K562 (cell line): Measurements from ENCODE around the gene HNRNPM. TPM values are rescaled to one million over a fixed set of nuclear protein-coding genes. Genes with fewer than 3 reads are reported as not detected.

Experiments used
- ATF7 ChIP-seq: fragments of 450-650 bp; IDR thresholded peaks from 2 replicates; pipeline ENCODE4 v1.7.1; 2014; ENCODE audit warnings: mild to moderate bottlenecking, moderate library complexity
- BACH1 ChIP-seq: fragments of 200-800 bp; sonication (Bioruptor generic); IDR thresholded peaks from 2 replicates; pipeline ENCODE4 v1.6.1; 2016; ENCODE audit warnings: missing genetic modification characterization, missing compliant biosample characterization
- BHLHE40 ChIP-seq: IDR thresholded peaks from 2 replicates; pipeline ENCODE4 v1.6.1; 2011; ENCODE audit warnings: low read length, improper control_type of control experiment
- BMI1 ChIP-seq: fragments of 150-350 bp; IDR thresholded peaks from 2 replicates; pipeline ENCODE4 v1.6.1; 2014; ENCODE audit warnings: low read length
- EGR1 ChIP-seq: fragments of 450-650 bp; conservative IDR thresholded peaks from 2 replicates; pipeline ENCODE4 v1.6.1; 2017; ENCODE audit warnings: mild to moderate bottlenecking
- EWSR1 ChIP-seq: fragments of 450-650 bp; IDR thresholded peaks from 2 replicates; pipeline ENCODE4 v1.6.1; 2018; ENCODE audit warnings: borderline replicate concordance, mild to moderate bottlenecking, low read depth, moderate library complexity; ENCODE audit not compliant: partially characterized antibody
- GABPB1 ChIP-seq: sonication (generic); formaldehyde crosslinking; IDR thresholded peaks from 2 replicates; pipeline ENCODE4 v1.8.0; 2022; ENCODE audit warnings: mild to moderate bottlenecking, missing genetic modification reagents
- KDM2B ChIP-seq: fragments of 250-450 bp; sonication (Bioruptor Pico); IDR thresholded peaks from 2 replicates; pipeline ENCODE4 v1.8.0; 2021; ENCODE audit warnings: mild to moderate bottlenecking, moderate library complexity
- MLLT1 ChIP-seq, 2 experiments: fragments of 450-650 bp; IDR thresholded peaks; 2 replicates each; pipeline ENCODE4 v1.6.1; 2016
- NFIX ChIP-seq: fragments of 250-450 bp; sonication (Bioruptor Pico); IDR thresholded peaks from 2 replicates; pipeline ENCODE4 v1.4.0; 2020; ENCODE audit warnings: low read depth, mild to moderate bottlenecking, moderate library complexity
- POLR2G ChIP-seq: fragments of 200-400 bp; formaldehyde crosslinking; IDR thresholded peaks from 2 replicates; pipeline ENCODE4 v1.6.1; 2017; ENCODE audit warnings: low read depth, mild to moderate bottlenecking, antibody characterized with exemption, low read length, moderate library complexity
- TBL1XR1 ChIP-seq, 2 experiments: IDR thresholded peaks; 2 replicates each; pipeline ENCODE4 v1.6.1; 2012; ENCODE audit warnings: improper control_type of control experiment in 2 of 2, low read length in 2 of 2, mild to moderate bottlenecking in 1 of 2
- TCF7 ChIP-seq: sonication (generic); IDR thresholded peaks from 2 replicates; pipeline ENCODE4 v1.6.1; 2016; ENCODE audit warnings: antibody characterized with exemption, borderline replicate concordance
- XRCC4 ChIP-seq: IDR thresholded peaks from one replicate; pipeline ENCODE4 v1.6.1; 2011; ENCODE audit not compliant: insufficient read depth, insufficient read length; ENCODE audit errors: extremely low read depth
- ZBTB40 ChIP-seq, 2 experiments: fragments of 450-650 bp in 1 of 2; sonication (generic) in 1 of 2; formaldehyde crosslinking in 1 of 2; IDR thresholded peaks; 2 replicates each; pipeline versions ENCODE4 v1.7.1 to v1.9.0; 2016 to 2022; ENCODE audit warnings: inconsistent platforms in 1 of 2, mild to moderate bottlenecking in 1 of 2, missing genetic modification reagents in 1 of 2
- ZNF140 ChIP-seq: fragments of 250-450 bp; sonication (Bioruptor Pico); IDR thresholded peaks from 2 replicates; pipeline ENCODE4 v1.8.0; 2021; ENCODE audit warnings: moderate library complexity, mild to moderate bottlenecking, inconsistent platforms
- polyA plus RNA-seq, 8 experiments: library from polyadenylated mRNA; depleted of rRNA in 4 of 8; stranded (reverse) in 5 of 8; unstranded in 3 of 8; fragments of >200 nt; fragmentation: Nextera tagmentation in 2 of 8; fragmentation: Illumina TruSeq in 1 of 8; extraction: Ambion mirVana in 2 of 8; extraction: Trizol in 1 of 8; gene quantifications; 2 replicates each; pipeline versions ENCODE4 v1.2.1 to v1.2.3, GENCODE V29; 2011 to 2014; ENCODE audit warnings: inconsistent platforms in 1 of 8, missing spikeins in 1 of 8
- total RNA-seq, 7 experiments: library from RNA; depleted of rRNA in 6 of 7; stranded (reverse); fragments of >200 nt in 6 of 7; fragmentation: Illumina TruSeq in 2 of 7; extraction: Trizol in 2 of 7; gene quantifications; 2 replicates each; pipeline versions ENCODE4 v1.2.1 to v1.2.3, GENCODE V29; 2011 to 2021; ENCODE audit warnings: low replicate concordance in 1 of 7

Gene HNRNPM
- total and polyA plus RNA-seq, 9 of the 15 experiments (the other 6 are each of a cell fraction or from before 2014, with no cell fraction given), result 11.1 to 340 (median 195) TPM

DNA sequence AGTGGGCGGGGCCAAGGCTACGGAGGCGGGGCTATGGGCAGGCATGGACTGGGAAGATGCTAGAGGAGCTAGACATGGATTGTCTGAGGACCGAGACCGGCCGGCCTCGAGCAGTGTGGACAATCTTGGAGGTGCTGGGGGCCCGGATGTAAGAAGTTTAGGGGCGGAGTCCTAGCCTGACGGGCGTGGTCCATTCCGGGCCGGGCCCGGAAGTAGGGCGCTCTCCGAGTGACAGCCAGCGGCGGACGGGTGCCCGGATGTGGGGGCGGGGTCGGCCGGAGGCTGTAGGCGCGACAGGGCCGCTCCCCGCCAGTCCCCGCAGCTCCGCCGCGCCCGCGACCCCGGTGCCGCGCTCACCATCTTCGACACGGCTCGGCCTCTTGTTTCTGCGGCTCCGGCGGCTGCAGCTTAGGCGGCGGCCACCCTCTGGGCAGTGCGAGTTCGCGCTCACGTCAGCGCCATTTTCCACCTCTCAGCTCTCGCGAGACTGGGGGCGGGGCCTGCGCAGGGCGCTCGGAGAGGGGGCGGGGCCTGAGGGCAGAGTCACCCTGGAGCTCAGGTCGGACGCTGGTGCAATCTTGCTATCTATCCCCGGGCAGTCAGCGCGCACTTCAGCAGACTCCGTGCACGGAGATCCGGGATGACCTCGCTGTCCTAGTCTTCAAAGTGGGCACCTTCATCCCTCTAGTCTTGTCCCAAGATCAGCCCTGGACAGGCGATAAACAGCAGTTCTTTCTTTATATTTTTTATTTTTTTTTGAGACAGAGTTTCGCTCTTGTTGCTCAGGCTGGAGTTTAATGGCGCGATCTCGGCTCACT lies 69.1 kb downstream of the HNRNPM start, which contains the start of gene ZNF414 (continued):
- peak; percentile 88 for TF ChIP-seq POLR2G
- peak; percentile 91 for TF ChIP-seq ATF7
- no peak for TF ChIP-seq XRCC4
- TF ChIP-seq ZBTB40 (IDR thresholded peaks at IDR 0.05), result peak; percentile 79
- no peak for TF ChIP-seq ZBTB40 (CRISPR knock-in tag; IDR thresholded peaks at IDR 0.05)
- no peak for TF ChIP-seq BMI1
- TF ChIP-seq EGR1, result peak; percentile 48
- TF ChIP-seq EWSR1, result no peak
- no peak for TF ChIP-seq ZNF140 (CRISPR knock-in tag)
- no peak for TF ChIP-seq BACH1
- no peak for TF ChIP-seq TBL1XR1 (IDR thresholded peaks at IDR 0.05; ENCODE audit: low read length in 2 of 2)
- TF ChIP-seq TCF7, result no peak
- peak in 1 of 2 experiments; percentile 99; a peak in 3 of 4 replicates for TF ChIP-seq MLLT1 (IDR thresholded peaks at IDR 0.05)
- TF ChIP-seq KDM2B (CRISPR knock-in tag), result 0 out of 2 replicates have a peak, but pooled peaks have one; percentile 36
- TF ChIP-seq NFIX (CRISPR knock-in tag), result no peak
- no peak; the same call in none of the 2 replicates for TF ChIP-seq BHLHE40
- peak; percentile 89 for TF ChIP-seq GABPB1 (CRISPR knock-in tag)
